ENCODE data around the gene RTCA.
A peak's percentile ranks its signal among the peaks of the same experiment; 100 is the strongest.
"Not testable (repeated sequence)": the region's sequence is repeated elsewhere in the genome, so short reads cannot be mapped to it uniquely, and the experiment has no call there.

The RTCA gene

DNA sequence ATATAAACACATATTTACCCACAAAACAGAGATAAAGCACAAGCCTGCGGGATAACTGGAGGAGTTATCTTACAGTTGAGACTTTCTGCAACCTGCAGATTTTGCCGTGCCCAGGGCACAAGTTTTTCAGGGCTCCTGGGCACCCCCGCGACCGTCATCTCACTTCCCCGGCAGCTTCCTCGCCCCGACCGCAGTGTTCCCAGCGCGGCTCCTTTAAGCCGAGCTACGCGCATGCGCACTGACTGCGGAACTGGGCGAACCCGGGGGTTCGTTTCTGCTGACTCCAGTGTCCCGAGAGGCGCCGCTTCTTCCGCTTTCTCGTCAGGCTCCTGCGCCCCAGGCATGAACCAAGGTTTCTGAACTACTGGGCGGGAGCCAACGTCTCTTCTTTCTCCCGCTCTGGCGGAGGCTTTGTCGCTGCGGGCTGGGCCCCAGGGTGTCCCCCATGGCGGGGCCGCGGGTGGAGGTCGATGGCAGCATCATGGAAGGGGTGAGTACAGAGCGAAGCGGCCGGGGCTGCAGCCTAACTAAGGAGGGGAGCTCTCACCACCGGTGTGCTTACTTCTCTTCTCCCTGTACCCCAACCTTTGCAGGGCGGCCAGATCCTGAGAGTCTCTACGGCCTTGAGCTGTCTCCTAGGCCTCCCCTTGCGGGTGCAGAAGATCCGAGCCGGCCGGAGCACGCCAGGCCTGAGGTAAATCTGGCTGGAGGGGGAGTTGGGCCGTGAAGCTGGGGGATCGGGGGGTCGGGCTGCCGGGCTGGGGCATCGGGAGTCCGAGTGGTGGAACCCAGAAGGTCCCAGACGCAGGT lies at the start of gene RTCA:
RTCA (plus strand) TSS at position 286 of the 810 bp plus-strand sequence; CDS start at position 446, 160 bp downstream.
- peak; percentile 82 for DNase-seq

DNA sequence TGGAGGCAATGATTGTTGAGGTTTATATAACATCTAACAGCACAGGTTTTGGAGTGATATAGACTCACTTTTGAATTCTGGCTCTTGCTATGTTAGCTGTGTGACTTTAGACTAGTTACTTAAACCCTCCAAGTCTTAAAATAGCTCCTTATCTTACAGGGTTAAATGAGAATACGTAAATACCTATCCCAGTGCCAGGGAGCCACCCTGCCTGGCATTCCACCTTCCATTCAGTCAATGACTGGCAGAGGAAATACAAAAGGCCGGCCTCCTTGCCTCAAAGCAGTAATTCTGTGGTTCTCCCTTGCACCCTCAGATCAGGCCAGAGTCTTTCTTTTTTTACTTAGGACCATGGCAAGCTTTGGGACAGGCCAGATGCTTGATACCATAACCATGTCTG lies 48.2 kb upstream of the RTCA start:
- DNase-seq, result no peak

DNA sequence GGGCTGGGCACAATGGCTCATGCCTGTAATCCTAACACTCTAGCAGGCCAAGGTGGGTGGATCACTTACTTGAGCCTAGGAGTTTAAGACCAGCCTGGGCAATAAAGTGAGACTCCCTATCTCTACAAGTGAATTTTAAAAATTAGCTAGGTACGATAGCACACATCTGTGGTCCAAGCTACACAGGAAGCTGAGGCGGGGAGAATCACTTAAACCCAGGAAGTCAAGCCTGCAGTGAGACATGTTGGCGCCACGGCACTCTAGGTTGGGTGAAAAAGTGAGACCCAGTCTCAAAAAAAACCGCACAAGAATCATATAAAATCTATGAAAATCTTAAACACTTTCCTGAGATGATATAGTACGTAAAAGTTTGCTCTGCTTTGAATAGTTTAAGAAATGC lies 46.6 kb upstream of the RTCA start:
- no peak for DNase-seq

DNA sequence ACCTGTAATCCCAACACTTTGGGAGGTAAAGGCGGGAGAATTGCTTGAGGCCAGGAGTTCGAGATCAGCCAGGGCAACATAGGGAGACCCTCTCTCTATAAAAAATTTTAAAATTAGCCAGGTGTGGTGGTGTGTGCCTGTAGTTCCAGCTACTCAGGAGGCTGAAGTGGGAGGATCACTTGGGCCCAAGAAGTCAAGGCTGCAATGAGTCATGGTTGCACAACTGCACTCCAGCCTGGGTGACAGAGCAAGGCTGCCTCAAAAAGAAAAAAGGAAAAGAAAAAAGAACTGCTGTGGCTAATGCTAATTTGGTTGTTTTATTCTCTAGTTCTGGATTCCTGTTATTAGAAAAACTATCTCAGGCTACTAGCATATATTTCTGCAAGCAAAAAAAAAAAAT lies 46.1 kb upstream of the RTCA start:
- DNase-seq, result no peak

DNA sequence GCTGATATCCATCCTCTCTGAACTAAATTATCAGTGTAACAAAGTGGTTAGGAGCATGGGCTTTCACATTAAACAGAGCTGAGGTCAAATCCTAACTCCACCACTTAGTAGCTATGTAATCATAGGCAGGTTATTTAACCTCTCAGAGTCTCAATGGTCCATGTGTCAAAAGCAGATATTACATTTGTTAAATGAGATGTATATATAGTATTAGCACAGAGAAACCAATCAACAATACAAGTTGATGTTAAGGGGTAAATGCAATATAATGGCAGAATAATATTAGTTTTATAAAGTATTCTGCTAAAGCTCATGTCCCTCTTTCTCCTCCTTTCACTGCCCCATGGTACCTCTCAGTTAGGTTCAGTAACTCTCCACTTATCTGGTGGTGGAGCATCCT lies 43.6 kb upstream of the RTCA start:
- no peak for DNase-seq

DNA sequence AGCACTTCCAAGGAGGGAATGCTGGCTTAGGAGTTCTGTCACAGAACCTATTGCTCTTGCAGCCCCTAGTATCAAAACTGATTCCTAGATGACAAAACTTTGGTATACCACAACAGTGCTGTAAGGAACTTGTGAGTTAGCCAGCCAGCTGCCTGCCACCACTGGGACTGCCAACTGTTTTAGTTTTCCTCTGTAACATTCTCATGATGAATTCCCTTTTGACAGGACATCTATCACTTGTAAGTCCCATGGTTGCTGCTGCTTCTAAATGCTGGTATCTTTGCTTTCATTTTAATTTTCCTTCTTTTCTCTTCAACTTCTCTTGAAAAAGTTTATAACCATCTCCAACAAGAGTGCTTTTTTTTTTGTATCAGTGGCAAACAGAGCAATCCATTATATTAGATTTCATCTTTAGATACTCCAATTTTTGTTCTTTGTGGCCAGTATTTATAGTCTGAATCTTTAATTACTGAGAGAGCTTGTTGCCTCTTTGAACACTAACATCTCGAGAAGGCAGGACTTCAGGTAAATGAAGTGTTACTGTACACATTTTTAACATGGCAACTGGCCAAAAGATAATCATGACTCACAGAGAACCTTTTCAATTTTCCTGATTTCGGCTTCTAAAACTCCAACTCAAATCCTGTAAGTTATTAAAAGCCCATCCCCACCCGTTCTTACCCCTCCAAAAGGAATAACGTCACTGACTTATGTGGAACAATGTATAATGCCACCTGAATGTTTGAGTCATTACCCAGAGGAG lies 36.2 kb upstream of the RTCA start:
- no peak for DNase-seq

DNA sequence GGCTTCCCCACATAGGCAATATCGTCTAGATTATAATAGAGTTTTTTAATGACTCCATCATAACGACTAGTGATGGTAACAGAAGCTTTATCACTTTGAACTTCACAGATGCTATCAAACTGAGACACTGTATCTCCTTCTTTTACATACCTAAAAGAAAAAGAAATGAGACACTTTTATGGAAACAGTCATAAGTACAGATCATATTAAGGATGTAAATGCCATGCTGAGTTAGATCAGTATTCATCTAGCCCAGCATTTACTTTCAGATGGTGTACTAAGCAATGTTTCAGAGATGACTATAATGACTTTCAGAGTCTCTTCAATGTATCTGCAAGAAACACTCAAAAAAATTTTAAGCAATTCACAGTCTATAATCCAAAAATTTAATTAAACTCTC lies 35.3 kb upstream of the RTCA start:
- no peak for DNase-seq

DNA sequence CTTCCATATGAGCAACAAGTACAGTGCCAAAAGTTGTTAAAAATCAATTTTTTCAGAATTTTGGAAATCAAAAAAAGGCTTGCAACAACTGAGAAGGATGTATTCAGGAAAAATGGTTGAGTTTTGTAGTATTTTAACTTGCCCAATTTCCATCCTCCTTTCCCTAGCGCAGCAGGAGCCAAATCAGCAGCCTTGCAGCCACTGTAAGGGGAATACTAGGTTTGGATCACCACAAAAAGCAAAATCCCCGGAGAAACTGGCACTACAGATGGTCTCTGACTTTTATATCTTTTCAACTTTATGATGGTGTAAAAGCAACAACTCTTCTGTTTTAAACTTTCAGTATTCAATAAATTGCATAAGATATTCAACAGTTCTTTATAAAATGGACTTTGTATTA lies 34.3 kb upstream of the RTCA start:
- no peak for DNase-seq

DNA sequence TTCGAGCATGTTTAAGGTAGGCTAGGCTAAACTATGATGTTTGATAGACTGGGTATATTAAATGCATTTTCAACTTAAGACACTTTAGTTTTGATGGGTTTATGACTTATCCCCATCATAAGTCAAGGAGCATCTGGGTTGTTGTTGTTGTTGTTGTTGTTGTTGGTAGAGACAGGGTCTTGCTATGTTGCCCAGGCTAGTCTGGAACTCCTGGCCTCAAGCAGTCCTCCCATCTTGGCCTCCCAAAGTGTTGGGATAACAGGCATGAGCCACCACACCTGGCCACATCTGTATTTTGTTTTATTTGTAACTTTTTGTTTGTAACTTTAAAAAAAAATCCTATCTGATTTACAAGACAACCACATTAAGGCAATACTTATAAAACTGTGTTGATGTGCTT lies 33.9 kb upstream of the RTCA start:
- no peak for DNase-seq

DNA sequence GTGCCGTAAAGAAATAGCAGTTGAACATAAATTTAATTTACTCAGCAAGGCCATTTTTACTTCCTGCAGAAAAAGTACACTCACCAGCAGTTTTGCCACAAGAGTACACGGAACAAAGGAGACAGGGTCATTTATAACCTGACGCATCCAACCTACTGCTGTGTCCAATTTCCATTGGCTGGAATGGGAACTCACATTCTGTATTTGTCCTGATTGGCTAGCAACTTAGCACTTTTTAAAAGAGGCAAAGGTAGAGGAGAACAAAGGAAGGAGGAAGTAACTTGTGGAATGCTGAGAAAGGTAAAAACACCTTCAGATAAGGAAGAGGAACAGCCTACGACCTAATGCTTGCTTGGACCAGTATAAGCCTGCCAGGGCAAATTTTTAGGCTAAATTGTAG lies 32.5 kb upstream of the RTCA start:
- not testable (repeated sequence) for DNase-seq

DNA sequence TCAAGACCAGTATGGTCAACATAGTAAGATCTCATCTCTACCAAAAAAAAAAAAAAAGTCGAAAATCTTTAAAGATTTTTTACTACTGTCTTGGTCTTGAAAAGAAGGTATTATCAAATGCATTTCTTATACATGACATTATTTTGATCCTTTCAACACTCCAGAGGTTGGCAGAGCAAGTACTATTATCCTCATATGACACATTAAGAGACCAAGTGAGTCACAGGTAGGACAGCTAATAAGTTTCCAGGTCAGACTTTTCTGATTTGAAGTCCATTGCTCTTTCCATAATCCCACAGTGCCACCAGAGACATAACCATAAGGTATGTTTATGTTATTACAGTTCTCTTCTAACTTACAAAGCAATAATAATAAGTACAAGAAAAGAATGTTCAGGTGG lies 31.6 kb upstream of the RTCA start:
- no peak for DNase-seq

DNA sequence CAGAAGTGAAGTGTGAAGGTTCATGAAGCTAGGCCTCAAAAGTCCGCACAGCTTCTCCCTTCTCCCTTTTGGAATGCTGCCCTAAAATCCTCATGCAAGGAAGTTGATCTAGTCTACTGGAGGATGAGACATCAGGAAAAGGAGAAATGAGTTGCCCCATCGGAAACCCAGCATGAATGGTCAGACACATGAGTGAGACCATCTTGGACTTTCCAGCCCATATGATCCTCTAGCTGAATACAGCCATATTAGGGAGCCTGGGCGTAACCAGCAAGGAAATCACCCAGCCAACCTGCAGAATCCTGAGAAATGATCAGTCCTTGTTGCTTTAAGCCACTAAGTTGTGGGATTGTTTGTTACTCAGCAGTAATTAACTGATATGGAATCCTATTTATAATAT lies 28.9 kb upstream of the RTCA start:
- DNase-seq, result no peak

DNA sequence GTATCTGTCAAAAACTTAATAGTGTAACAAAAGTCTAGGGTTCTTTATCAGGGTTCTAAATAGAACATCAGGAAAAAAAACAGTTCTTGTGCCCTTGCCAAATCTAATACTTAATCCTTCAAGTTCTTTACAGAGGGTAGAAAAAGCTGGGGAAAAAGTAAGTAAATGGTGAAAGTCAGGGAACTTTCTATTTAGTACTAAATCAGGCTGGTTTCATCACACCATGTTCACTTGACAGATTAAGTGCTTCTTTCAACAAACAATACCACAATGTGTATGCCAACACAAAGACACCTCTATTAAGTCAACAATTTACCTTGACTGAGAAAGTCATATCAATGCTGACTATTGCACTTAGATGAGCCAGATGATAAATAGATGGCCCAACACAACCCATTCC lies 26.1 kb upstream of the RTCA start:
- DNase-seq, result peak; percentile 16

DNA sequence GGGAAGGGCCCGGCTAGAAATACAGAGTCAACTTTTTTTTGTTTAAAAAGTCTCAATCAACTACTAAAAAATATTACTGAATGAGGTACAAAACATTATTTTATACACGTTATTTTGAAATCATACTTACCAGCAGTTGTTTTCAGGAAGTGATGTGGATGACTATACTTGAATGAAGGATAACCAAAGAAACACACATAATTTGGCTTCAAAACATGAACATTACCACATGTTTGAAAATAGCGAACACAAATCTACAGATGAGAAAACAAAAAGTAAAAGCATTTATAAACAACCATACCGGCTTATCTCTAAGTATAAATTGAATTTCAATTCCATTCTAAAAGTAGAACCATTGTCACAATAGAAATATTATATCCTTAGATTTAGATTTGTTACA lies 25.4 kb upstream of the RTCA start:
- DNase-seq, result no peak

DNA sequence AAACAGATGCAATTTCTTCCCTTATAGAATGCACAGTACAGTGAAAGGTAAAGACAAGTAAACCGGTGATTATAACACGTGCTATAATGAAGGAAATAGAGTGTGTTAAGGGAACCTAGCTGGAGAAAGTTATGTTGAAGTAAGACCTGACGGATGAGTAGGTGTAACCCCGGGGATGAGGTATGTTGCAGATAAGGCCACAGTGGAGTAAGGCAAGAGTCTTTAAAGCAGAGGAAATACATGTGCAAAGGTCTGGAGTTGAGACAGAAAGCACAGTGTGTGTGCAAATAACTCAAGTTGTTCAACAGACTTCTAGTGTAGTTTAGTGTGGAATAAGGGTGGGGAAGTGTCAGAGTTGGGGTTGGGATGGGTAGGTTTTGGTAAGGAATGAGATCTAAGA lies 19.3 kb upstream of the RTCA start:
- DNase-seq, result no peak

DNA sequence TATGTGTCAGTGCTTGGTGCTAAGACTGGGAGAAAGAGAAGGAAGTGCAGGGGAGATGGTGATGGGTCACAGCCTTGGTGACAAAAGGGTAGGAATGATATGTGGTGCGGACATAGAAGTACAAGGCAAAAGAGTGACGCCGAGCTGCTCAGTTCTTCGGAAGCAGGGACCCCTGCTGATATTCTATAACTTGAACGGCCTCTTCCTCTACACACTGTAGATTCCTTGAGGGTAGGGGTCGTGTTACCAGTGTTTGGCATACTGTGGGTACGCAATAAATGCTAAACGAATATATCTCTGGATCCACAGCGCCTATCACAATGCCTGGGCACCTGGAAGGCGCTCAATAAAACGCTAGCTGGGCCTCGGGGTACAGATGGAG lies 16.9 kb upstream of the RTCA start:
- DNase-seq, result no peak

DNA sequence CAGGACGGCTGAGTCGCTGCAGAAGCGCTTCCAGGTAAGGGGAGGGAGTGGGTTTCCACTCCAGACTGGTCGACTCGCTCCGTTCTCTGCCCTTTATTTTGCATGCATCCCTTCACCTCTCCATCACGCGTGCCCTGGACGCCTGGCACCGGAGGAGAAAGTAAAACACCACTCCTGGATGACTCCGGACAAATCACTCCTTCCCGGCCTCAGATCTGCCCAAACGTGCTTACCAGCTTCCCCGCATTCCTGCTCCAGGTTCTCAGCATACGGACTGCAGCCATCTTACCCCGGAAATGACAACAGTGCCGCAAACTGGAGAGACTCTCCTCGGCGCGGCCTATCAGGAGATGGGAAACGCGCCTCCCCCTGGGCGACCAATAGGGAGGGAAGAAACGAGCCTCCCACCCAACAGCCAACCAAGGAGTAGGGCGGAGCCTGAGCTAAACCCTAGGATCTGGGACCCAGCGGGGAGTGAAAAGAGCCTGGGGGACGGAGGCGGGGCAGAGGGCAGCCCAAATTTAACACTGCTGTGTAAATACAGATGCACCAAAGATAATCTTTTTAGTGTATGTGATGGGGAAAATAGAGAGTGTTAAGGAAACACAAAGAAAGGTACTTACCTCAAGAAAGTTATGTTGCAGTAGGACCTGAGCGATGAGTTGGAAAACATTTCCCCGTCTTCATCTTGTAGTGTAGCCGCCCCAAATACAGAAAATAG lies 16.3 kb upstream of the RTCA start, which contains the start of gene DBT:
DBT (minus strand) TSS at position 298 of the 721 bp plus-strand sequence; CDS start at position 284, 14 bp downstream.
- peak; percentile 91 for DNase-seq

DNA sequence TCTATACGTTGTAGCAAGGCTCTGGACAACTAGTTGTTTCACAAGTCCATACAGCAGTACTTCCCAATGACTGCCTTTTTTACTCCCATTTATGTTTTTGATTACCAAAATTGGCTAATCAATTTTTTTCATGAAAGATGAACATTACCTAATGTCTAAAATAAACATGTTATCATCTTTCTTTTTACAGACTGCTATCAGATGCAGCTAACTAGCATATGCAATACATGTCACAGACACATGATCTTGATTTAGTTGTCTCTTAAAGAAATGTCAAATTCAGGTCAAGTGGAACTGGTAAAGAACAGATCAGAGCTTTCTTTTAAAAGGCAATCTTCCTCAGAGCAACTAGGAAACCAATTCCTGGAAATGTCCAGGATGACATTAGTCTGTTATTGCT lies 15.8 kb upstream of the RTCA start:
- DNase-seq, result no peak

DNA sequence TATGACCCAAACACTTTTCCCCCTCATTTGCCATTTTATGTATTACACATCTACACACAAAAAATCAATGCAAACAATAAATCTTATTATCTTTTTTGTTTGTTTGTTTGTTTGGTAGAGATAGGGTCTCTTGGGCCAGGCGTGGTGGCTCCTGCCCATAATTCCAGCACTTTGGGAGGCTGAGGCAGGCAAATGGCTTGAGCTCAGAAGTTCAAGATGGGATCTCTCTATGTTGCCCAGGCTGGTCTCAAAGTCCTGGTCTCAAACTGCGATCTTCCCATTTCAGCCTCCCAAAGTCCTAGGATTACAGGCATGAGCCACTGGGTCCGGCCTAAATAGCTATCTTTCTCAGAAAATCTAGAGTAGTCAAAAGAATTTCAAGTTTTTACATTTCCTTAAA lies 15.2 kb upstream of the RTCA start:
- no peak for DNase-seq

DNA sequence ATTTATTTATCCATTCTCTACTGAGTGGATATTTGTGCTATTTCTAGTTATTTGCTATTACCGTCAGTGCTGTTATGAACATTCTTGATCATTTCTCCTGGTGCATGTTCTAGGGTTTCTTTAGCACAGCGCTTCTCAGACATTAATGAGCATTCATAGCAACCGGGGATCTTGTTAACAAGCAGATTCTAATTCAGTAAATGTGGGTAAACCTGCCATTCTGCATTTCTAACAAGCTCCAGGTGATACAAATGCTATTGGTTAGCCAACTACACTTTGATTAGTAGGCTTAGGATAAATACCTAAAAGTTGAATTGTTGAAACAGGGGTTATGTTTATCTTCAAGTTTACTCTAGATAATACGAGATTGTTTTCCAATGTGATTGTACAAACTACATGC lies 13.1 kb upstream of the RTCA start:
- no peak for DNase-seq

DNA sequence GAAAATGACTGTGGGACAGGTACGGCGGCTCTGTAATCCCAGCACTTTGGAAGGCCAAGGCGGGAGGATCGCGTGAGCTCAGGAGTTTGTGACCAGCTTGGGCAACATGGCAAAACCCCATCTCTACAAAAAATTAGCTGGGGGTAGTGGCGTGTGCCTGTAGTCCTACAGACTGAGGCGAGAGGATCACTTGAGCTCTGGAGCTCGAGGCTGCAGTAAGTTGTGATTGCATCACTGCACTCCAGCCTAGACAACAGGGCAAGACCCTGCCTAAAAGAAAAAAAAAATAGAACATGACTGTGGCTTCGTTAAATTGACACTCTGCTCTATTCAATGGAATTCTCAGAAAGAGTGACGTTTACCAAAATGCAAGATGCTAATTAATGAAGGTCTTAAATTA lies 12.5 kb upstream of the RTCA start:
- DNase-seq, result no peak

DNA sequence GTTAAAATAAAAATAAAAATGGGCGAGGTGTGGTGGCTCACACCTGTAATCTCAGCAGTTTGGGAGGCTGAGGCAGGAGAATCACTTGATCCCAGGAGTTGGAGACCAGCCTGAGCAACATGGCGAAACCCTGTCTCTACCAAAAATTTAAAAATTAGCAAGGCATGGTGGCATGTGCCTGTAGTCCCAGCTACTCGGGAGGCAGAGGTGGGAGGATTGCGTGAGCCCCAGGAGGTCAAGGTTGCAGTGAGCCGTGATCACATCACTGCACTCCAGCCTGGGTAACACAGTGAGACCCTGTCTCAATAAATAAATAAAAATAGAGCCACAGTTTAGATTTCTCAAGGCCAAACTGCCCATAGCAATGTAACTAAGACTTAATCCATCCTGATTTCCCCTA lies 9.7 kb upstream of the RTCA start:
- not testable (repeated sequence) for DNase-seq

DNA sequence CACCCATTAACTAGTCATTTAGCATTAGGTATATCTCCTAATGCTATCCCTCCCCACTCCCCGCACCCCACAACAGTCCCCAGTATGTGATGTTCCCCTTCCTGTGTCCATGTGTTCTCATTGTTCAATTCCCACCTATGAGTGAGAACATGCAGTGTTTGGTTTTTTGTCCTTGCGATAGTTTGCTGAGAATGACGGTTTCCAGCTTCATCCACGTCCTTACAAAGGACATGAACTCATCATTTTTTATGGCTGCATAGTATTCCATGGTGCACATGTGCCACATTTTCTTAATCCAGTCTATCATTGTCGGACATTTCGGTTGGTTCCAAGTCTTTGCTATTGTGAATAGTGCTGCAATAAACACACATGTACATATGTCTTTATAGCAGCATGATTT lies 7.6 kb upstream of the RTCA start:
- not testable (repeated sequence) for DNase-seq

DNA sequence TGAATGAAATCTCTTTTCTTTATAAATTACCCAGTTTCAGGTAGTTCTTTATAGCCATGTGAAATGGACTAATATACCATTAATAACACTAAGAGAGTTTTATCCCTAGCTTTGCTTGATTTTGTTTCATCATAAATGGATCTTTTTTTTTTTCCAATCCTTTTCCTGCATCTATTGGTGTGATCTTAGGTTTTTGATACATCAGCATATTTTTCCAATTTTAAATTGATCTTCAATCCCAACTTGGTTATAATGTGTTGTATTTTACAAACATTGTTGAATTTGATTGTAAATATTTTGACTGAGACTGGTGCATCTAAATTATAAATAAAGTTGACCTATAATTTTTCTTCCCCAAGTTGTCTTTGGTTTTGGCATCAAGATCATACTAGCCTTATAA lies 4.3 kb upstream of the RTCA start:
- DNase-seq, result no peak

Data from DMS153 (cell line).